Mucosa of descending colon (tissue), 3 donors: ENCODE measurements around the gene STX18. TPM values are rescaled to one million over a fixed set of nuclear protein-coding genes. Genes with fewer than 3 reads are reported as not detected.
"Not testable (repeated sequence)": the region's sequence is repeated elsewhere in the genome, so short reads cannot be mapped to it uniquely, and the experiment has no call there.

Source experiments
- ATAC-seq: fragments of 200-7000 bp; cut with Tn5 transposase; one replicate; pipeline ENCODE4 v1.9.1; 2020; ENCODE audit warnings: mild to moderate bottlenecking, moderate library complexity
- DNase-seq, 3 donors: peaks; one replicate each; pipeline ENCODE4 v3.0.0-alpha.2; 2020
- H3K36me3 ChIP-seq: fragments of 200-600 bp; one replicate; pipeline ENCODE4 v1.8.0; 2021; ENCODE audit warnings: low read depth, mild to moderate bottlenecking
- H3K4me1 ChIP-seq: fragments of 200-600 bp; one replicate; pipeline ENCODE4 v1.8.0; 2021; ENCODE audit warnings: low read depth, mild to moderate bottlenecking
- H3K4me3 ChIP-seq: fragments of 200-600 bp; one replicate; pipeline ENCODE4 v1.8.0; 2021; ENCODE audit warnings: mild to moderate bottlenecking
- H3K9me3 ChIP-seq: fragments of 200-600 bp; one replicate; pipeline ENCODE4 v1.8.0; 2021; ENCODE audit warnings: mild to moderate bottlenecking
- CTCF ChIP-seq: fragments of 200-600 bp; IDR thresholded peaks from one replicate; pipeline ENCODE4 v1.8.0; 2022; ENCODE audit warnings: antibody characterized with exemption, mild to moderate bottlenecking
- intact Hi-C, 2 donors: fragments of 100-400 bp; cut with DNase I in 1 of 2; cut with micrococcal nuclease in 1 of 2; formaldehyde crosslinking; loops; one replicate each; pipeline versions ENCODE4 v1.11.0 to v1.11.1; 2022; cut with DNase I, micrococcal nuclease
- total RNA-seq, 3 donors: library from RNA; stranded (reverse); fragmentation: NEBNext Ultra II Directional in 2 of 3; extraction: Animal tissue kit (Norgen Biotek cat#: 25700) in 2 of 3; gene quantifications; one replicate each; pipeline versions ENCODE4 v1.2.1 to v1.2.4, GENCODE V29; 2021 to 2023
- donor health status: DM: no; HTN: no; CAD: no; lungs with moderate emphysema.
- donor health status: DM: no; HTN: no; CAD: no.
- donor health status: DM: no; HTN: yes; CAD: no.

Gene STX18
- total RNA-seq, 3 donors from 2014 or later, result 33.1 to 43.3 (median 36.3) TPM

GRCh38 chr4:4471195-4471594 is 70.7 kb downstream of the STX18 start:
- ATAC-seq, result no peak

GRCh38 chr4:4470208-4470607 is 71.6 kb downstream of the STX18 start:
- DNase-seq, result no peak
- H3K9me3 ChIP-seq, result no peaks in the 10 kb centered on the region
- no peaks in the 10 kb centered on the region for H3K4me1 ChIP-seq
- H3K36me3 ChIP-seq, result peaks cover 4% of the 10 kb centered on the region
- intact Hi-C loops, result no loop called here
- no peak for ATAC-seq
- H3K4me3 ChIP-seq, result no peak overlapping the region
- no peak for TF ChIP-seq CTCF

More at GRCh38 chr4:4471195-4471594, 70.7 kb downstream of the STX18 start:
- Histone ChIP-seq H3K4me3 (no peak overlapping the region), H3K36me3 (peaks cover 4% of the 10 kb centered on the region), H3K9me3 (no peaks in the 10 kb centered on the region), H3K4me1 (no peaks in the 10 kb centered on the region)
- intact Hi-C loops, result no loop called here
- no peak for DNase-seq
- no peak for TF ChIP-seq CTCF

GRCh38 chr4:4465238-4465637 is 76.6 kb downstream of the STX18 start:
- intact Hi-C loops, H3K36me3 ChIP-seq, H3K4me3 ChIP-seq, ATAC-seq, DNase-seq, H3K4me1 ChIP-seq, H3K9me3 ChIP-seq: not testable (repeated sequence)

GRCh38 chr4:4462970-4463369 is 78.9 kb downstream of the STX18 start:
- H3K4me1 ChIP-seq, result no peaks in the 10 kb centered on the region
- TF ChIP-seq CTCF, result no peak
- no peaks in the 10 kb centered on the region for H3K9me3 ChIP-seq
- peak in 1 of 3 donors; percentile 8 for DNase-seq
- no peak overlapping the region for H3K4me3 ChIP-seq
- intact Hi-C loops, result no loop called here
- H3K36me3 ChIP-seq, result no peaks in the 10 kb centered on the region
- peak; percentile 25 for ATAC-seq

GRCh38 chr4:4461850-4462249 is 80.0 kb downstream of the STX18 start:
- peak; percentile 24 to 67 (median 46) for DNase-seq
- H3K9me3 ChIP-seq, result no peaks in the 10 kb centered on the region
- no peaks in the 10 kb centered on the region for H3K4me1 ChIP-seq
- intact Hi-C loops, result no loop called here
- no peaks in the 10 kb centered on the region for H3K36me3 ChIP-seq
- no peak for TF ChIP-seq CTCF
- H3K4me3 ChIP-seq, result no peak overlapping the region
- peak; percentile 71 for ATAC-seq

- H3K4me1 ChIP-seq, result no peaks in the 10 kb centered on the region
- intact Hi-C loops, result no loop called here
- DNase-seq, result no peak
- H3K36me3 ChIP-seq, result no peaks in the 10 kb centered on the region
- H3K9me3 ChIP-seq, result no peaks in the 10 kb centered on the region
- no peak overlapping the region for H3K4me3 ChIP-seq
- TF ChIP-seq CTCF, result no peak
- ATAC-seq, result no peak
These were observed 80.7 kb downstream of the STX18 start for GRCh38 chr4:4461178-4461577.
